ENCODE data around the gene SHROOM2.

Gene SHROOM2

DNA sequence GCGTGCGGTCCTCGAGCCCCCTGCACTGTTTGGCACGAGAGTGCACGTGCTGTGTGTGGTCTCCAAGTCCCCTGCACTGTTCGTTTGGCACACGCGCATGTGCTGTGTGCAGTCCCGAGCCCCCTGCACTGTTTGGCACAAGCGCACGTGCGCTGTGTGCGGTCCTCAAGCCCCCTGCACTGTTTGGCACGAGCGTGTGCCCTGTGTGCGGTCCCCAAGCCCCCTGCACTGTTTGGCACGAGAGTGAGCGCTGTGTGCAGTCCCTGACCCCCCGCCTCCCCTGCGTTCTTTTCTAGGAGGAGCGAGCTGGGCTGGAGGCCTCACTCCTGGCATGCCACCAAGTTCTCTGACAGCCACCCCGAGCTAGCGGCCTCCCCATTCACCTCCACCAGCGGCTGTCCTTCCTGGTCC lies 104.5 kb downstream of the SHROOM2 start:
- DNase-seq (ENCODE audit: low read depth in 1 of 2, low spot score in 1 of 2): no peak

- no peak for DNase-seq (ENCODE audit: low read depth in 1 of 2, low spot score in 1 of 2)
Measured at GRCh38 chrX:9895225-9895912, 109.1 kb downstream of the SHROOM2 start.

GRCh38 chrX:9897761-9898161 lies 111.5 kb downstream of the SHROOM2 start:
- no peak for DNase-seq (ENCODE audit: low read depth in 1 of 2, low spot score in 1 of 2)

GRCh38 chrX:9899640-9900111 lies 113.4 kb downstream of the SHROOM2 start:
- no peak for DNase-seq (ENCODE audit: low read depth in 1 of 2, low spot score in 1 of 2)

DNA sequence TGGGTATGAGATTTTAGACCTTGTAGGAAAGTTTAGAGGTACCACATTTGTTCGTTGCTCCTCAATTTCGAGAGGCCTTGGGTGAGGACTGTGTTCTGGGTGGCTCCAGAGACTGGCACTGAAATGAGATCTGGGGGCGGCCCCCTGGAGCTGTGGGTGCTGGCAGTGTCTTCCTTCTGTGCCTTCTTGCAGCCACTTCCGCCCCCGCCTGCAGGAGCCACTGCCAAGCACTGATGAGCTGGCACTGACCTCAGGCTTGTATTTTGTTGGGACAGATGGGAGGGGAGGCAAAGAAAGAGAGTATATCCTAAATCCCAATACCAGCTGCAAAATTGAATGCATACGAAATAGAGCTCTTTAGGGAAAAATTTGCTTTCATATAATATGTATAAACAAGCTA lies 116.4 kb downstream of the SHROOM2 start:
- no peak for DNase-seq (ENCODE audit: low read depth in 1 of 2, low spot score in 1 of 2)

GRCh38 chrX:9903146-9903545 lies 116.9 kb downstream of the SHROOM2 start:
- DNase-seq (ENCODE audit: low read depth in 1 of 2, low spot score in 1 of 2): no peak

- DNase-seq (ENCODE audit: low read depth in 1 of 2, low spot score in 1 of 2): no peak
Measured at GRCh38 chrX:9905288-9905687, 119.1 kb downstream of the SHROOM2 start.

DNA sequence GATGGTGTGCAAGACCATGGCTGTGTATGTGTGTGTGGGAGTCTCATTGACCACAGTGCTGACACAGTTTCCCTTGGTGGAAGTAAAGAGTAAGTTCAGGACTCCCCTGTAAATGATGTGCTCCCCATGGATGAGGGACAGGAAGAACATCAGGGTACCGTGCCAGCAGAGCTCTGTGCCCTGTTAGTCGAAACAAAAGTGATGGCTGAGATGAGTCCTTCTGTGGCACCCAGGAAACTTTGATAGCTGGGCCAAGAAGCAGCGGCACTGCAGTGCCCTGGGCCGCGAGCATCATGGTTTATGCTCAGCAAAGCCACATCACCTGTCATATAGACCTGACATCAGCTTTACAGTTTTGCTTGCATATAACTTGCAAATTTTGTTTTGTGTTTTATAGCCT lies 119.5 kb downstream of the SHROOM2 start:
- DNase-seq (ENCODE audit: low read depth in 1 of 2, low spot score in 1 of 2): no peak

- no peak for DNase-seq (ENCODE audit: low read depth in 1 of 2, low spot score in 1 of 2)
Measured at GRCh38 chrX:9906919-9907318, 120.7 kb downstream of the SHROOM2 start.

GRCh38 chrX:9907645-9908387 lies 121.6 kb downstream of the SHROOM2 start:
- DNase-seq (ENCODE audit: low read depth in 1 of 2, low spot score in 1 of 2): no peak

- DNase-seq (ENCODE audit: low read depth in 1 of 2, low spot score in 1 of 2): no peak
Measured at GRCh38 chrX:9909254-9909653, 123.0 kb downstream of the SHROOM2 start.

GRCh38 chrX:9911487-9911886 lies 125.3 kb downstream of the SHROOM2 start:
- no peak for DNase-seq (ENCODE audit: low read depth in 1 of 2, low spot score in 1 of 2)

DNA sequence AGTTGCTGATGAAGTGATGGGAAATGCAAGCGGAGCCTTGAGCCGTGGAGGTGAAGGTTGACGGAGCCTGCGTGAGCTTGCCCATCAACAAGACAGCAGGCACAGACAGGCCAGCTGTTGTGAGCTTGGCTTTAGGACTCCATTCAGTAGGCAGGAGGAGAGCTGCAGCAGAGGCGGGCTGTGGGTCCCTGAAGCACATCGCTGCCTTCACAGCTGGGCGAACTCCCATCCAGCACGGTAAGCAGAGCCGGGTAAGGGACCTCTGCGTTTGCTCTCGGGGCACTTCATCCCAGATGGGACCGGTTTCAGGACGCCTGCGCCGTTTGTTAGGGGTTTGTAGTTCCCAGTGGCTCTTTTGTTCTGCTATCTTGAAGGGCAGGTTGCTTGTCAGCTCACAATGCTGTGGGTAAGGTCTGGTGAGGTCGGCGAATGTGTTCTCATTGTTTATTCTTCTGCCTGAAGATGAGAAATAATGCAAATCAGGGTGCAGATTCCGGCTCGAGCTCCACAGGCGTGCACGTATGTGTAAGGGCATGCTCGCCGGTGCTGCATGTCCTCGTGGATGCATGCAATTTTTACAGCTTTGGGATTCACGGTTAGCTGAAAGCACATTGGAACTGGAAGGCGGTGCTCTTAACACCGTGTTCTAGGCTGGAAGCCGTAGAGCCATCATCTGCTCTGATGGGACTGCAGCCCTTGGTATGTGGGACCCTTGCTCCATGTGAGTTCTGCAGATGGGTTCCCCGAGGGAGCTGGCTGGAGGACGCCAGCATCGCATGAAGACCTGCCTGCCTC lies 126.3 kb downstream of the SHROOM2 start:
- no peak for DNase-seq (ENCODE audit: low read depth in 1 of 2, low spot score in 1 of 2)

DNA sequence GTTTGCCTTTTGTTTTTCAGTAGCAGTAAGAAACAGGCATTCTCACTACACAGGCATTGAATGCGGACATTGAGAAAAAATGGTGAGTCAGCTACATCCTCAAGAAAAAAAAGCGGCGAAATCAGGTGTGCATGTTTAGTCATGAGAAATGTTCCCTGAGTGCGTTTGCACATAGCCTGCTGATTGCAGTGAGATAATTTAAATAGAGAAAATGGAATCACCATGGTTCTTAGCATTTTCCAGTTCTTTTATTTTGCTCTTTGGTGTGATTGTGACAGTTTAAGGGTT lies 126.9 kb downstream of the SHROOM2 start:
- no peak for DNase-seq (ENCODE audit: low read depth in 1 of 2, low spot score in 1 of 2)

- DNase-seq (ENCODE audit: low read depth in 1 of 2, low spot score in 1 of 2): no peak
Measured at GRCh38 chrX:9917861-9918260, 131.6 kb downstream of the SHROOM2 start.

DNA sequence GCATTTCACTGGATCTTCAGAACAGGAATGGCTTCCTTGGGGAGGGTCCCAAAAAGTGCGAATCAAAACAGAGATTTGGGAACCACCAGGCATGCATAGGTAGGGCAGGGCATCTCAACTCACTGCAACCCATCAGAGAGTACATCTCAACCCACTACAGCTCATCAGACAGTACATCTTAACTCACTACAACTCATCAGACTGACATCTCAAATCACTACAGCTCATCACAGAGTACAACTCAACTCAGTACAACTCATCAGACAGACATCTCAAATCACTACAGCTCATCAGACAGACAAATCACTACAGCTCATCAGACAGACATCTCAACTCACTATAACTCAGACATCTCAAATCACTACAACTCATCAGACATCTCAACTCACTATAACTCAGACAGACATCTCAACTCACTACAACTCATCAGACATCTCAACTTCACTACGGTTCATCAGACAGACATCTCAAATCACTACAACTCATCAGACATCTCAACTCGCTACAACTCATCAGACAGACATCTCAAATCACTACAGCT lies 133.5 kb downstream of the SHROOM2 start:
- no peak for DNase-seq (ENCODE audit: low read depth in 1 of 2, low spot score in 1 of 2)

GRCh38 chrX:9921407-9921806 lies 135.2 kb downstream of the SHROOM2 start:
- no peak for DNase-seq (ENCODE audit: low read depth in 1 of 2, low spot score in 1 of 2)

DNA sequence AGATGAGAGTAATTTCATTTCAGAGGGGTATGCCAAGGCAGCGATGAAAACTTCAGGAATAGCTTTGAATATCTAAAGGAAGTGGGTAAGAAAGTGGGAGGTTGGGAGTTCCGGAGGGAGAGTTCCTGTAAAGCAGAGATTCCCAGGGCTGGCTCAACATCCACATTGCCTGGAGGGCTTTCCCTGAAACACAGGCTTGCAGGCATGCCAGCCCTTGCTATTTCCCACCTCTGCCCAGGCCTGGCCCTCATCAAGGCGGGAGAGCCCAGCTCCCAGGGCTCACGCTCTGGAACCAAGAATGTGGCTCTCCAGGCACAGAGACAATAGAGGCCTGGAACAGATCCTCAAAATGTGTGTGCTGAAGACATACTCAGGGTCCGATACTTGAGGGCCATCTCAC lies 137.1 kb downstream of the SHROOM2 start:
- DNase-seq (ENCODE audit: low read depth in 1 of 2, low spot score in 1 of 2): no peak

DNA sequence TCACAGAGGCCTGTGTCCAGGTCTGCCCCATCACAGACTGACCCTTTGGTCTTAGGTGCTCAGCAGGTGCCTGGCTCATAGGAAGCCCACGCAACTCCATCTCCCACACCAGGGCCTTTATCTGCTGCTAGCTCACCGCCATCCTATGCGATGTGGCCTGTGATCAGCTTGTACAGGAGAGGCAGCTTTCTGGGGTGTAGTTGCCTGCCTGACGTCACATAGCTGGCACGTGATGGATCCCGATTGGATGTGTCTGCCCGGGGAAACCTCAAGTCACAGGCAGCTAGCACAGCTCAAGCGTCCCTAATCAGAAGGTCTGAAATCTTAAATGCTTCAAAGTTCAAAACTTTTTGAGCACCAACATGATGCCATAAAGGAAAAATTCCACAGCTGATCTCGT lies 139.8 kb downstream of the SHROOM2 start:
- DNase-seq (ENCODE audit: low read depth in 1 of 2, low spot score in 1 of 2): no peak

DNA sequence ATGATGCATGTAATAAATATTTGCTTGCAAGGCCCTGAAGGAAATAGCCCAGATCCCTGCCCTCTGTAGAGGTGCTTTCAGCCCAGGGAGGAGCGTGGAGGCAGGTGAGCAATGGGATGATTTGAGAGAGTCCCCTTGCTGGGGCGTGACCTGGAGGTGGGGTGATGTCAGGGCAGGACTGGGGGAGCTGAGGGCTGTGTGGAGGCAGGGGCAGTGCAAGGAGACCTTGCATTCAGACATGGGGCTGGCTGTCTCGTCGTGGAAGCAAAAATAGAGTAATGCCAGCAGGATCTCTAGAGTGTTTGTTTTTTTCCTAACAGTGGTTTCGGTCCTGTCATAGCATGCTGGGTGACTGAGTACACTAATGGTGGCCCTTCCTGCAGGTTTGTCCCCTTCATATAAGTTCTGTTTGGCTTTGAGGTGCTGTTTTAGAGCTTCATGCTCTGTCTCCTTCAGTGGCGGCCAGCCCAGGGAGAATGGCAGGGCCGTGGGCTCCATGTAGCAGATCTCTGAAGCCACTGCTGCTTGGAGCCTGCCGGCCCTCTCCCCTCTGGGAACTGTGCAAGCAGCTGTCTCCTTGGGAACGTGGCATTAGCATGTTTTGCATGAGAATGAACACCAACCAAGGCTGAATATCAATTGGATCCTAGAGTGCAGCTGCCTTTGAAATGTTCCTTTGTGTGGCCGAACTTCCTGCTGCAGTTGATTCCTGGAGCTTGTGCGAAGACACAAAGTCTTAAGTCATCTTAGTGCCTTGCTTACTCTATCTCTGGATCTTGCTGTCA lies 141.7 kb downstream of the SHROOM2 start:
- no peak for DNase-seq (ENCODE audit: low read depth in 1 of 2, low spot score in 1 of 2)

- DNase-seq (ENCODE audit: low read depth in 1 of 2, low spot score in 1 of 2): no peak
Measured at GRCh38 chrX:9935436-9935835, 149.2 kb downstream of the SHROOM2 start.

Data from activated T-helper 1 cell treated with anti-CD3 and anti-CD28 coated beads, Interleukin-2, amount 50 U/mL, for 16 hours (primary cell).